Endodermal cell (in vitro differentiated cells): ENCODE data around the gene IL18RAP. TPM values are rescaled to one million over a fixed set of nuclear protein-coding genes. Genes with fewer than 3 reads are reported as not detected.

Experiments used
- DNase-seq: peaks from one replicate; pipeline ENCODE4 v3.0.0-alpha.2; 2017
- H3K27ac ChIP-seq: 2 replicates; pipeline ENCODE4 v1.5.1; 2013; ENCODE audit warnings: mild to moderate bottlenecking, low read depth, low read length, moderate library complexity
- H3K27me3 ChIP-seq: 2 replicates; pipeline ENCODE4 v1.6.1; 2013; ENCODE audit warnings: mild to moderate bottlenecking, low read length, moderate library complexity; ENCODE audit not compliant: insufficient read depth, control insufficient read depth, poor library complexity, severe bottlenecking
- H3K36me3 ChIP-seq: 2 replicates; pipeline ENCODE4 v1.7.0; 2013; ENCODE audit warnings: mild to moderate bottlenecking, low read length, moderate library complexity; ENCODE audit not compliant: control insufficient read depth, insufficient read depth
- H3K4me1 ChIP-seq: one replicate; pipeline ENCODE4 v1.7.0; 2013; ENCODE audit warnings: low read length; ENCODE audit not compliant: control insufficient read depth, insufficient read depth
- H3K4me3 ChIP-seq: 2 replicates; pipeline ENCODE4 v1.5.1; 2013; ENCODE audit warnings: mild to moderate bottlenecking, low read length, moderate library complexity
- H3K9ac ChIP-seq: 2 replicates; pipeline ENCODE4 v1.6.1; 2013; ENCODE audit warnings: mild to moderate bottlenecking, low read length, moderate library complexity; ENCODE audit not compliant: poor library complexity, severe bottlenecking; ENCODE audit errors: extremely low read depth
- H3K9me3 ChIP-seq: 2 replicates; pipeline ENCODE4 v1.6.1; 2013; ENCODE audit warnings: mild to moderate bottlenecking, low read length, moderate library complexity; ENCODE audit not compliant: control insufficient read depth
- H3K27ac Mint-ChIP-seq: 2 replicates; pipeline ENCODE4 v1.8.0; 2020; ENCODE audit warnings: mixed read lengths
- H3K27me3 Mint-ChIP-seq: 2 replicates; pipeline ENCODE4 v1.8.0; 2021; ENCODE audit warnings: mild to moderate bottlenecking, mixed read lengths; ENCODE audit not compliant: insufficient read depth
- H3K36me3 Mint-ChIP-seq: 2 replicates; pipeline ENCODE4 v1.8.0; 2020; ENCODE audit warnings: low read depth, mixed read lengths
- H3K4me1 Mint-ChIP-seq: 2 replicates; pipeline ENCODE4 v1.8.0; 2020; ENCODE audit warnings: mixed read lengths
- H3K4me3 Mint-ChIP-seq: 2 replicates; pipeline ENCODE4 v1.8.0; 2020; ENCODE audit warnings: mild to moderate bottlenecking, moderate library complexity, mixed read lengths
- H3K9me3 Mint-ChIP-seq: 2 replicates; pipeline ENCODE4 v1.8.0; 2020; ENCODE audit warnings: mild to moderate bottlenecking, mixed read lengths
- WGBS, 2 experiments: methylation state at CpG; one replicate each; pipeline versions ENCODE4 v1.1.5 to v1.1.7; 2013; ENCODE audit warnings: missing lambda C conversion rate in 2 of 2, mixed read lengths in 1 of 2; ENCODE audit not compliant: insufficient coverage in 1 of 2, insufficient read length in 1 of 2; 5-methylcytosine and 5-hydroxymethylcytosine counted together
- total RNA-seq, 2 donors: library from RNA; stranded (reverse); fragmentation: NEBNext Ultra II Directional in 1 of 2; extraction: Animal tissue kit (Norgen Biotek cat#: 25700) in 1 of 2; gene quantifications; 2 replicates in 1 of 2; 3 replicates in 1 of 2; pipeline ENCODE4 v1.2.1, GENCODE V29; 2021
- TF ChIP-seq, protein P1 (sequence below): fragments of 200-600 bp; sonication (generic); conservative IDR thresholded peaks from 2 replicates; pipeline ENCODE4 v1.5.0; 2021; ENCODE audit warnings: antibody characterized with exemption, mild to moderate bottlenecking

The IL18RAP gene
- total RNA-seq, 2 donors from 2014 or later = 0.11 TPM; not detected in 1

GRCh38 chr2:102444233-102444632 is 21.3 kb downstream of the IL18RAP start:
- no peak overlapping the region for H3K9ac ChIP-seq
- H3K36me3 ChIP-seq = no peaks in the 10 kb centered on the region
- H3K4me1 ChIP-seq = peaks cover 8% of the 10 kb centered on the region
- DNase-seq = peak; percentile 57
- no peaks in the 10 kb centered on the region for H3K27me3 ChIP-seq
- TF ChIP-seq, protein P1, sequence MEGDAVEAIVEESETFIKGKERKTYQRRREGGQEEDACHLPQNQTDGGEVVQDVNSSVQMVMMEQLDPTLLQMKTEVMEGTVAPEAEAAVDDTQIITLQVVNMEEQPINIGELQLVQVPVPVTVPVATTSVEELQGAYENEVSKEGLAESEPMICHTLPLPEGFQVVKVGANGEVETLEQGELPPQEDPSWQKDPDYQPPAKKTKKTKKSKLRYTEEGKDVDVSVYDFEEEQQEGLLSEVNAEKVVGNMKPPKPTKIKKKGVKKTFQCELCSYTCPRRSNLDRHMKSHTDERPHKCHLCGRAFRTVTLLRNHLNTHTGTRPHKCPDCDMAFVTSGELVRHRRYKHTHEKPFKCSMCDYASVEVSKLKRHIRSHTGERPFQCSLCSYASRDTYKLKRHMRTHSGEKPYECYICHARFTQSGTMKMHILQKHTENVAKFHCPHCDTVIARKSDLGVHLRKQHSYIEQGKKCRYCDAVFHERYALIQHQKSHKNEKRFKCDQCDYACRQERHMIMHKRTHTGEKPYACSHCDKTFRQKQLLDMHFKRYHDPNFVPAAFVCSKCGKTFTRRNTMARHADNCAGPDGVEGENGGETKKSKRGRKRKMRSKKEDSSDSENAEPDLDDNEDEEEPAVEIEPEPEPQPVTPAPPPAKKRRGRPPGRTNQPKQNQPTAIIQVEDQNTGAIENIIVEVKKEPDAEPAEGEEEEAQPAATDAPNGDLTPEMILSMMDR = no peak
- Mint-ChIP-seq H3K36me3 (no peaks in the 10 kb centered on the region), H3K4me3 (no peak overlapping the region), H3K9me3 (no peaks in the 10 kb centered on the region), H3K4me1 (peaks cover 16% of the 10 kb centered on the region), H3K27me3 (no peaks in the 10 kb centered on the region), H3K27ac (no peak overlapping the region)
- WGBS, 2 experiments = 74 to 75% methylated on average over 2 to 3 of the region's 3 CpGs
- H3K27ac ChIP-seq = no peak overlapping the region
- no peaks in the 10 kb centered on the region for H3K9me3 ChIP-seq
- no peak overlapping the region for H3K4me3 ChIP-seq

DNA sequence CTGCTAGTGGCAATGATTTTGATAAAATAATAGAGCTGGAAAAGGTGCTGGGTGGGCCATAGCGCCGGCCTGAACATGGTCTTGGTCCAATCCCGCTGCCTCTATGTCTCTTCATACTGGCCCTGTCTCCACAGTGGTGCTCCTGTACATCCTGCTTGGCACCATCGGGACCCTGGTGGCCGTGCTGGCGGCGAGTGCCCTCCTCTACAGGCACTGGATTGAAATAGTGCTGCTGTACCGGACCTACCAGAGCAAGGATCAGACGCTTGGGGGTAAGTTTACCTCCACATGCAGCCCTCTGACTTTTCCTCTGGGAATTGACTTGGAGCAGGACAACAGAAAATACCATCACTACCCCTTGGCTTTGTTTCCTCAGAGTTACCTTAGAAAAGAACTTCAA is 24.0 kb downstream of the IL18RAP start:
- Histone ChIP-seq H3K9me3 (no peaks in the 10 kb centered on the region), H3K9ac (no peak overlapping the region), H3K27me3 (no peaks in the 10 kb centered on the region), H3K4me1 (peaks cover 8% of the 10 kb centered on the region), H3K27ac (no peak overlapping the region), H3K36me3 (no peaks in the 10 kb centered on the region), H3K4me3 (no peak overlapping the region)
- DNase-seq = no peak
- Mint-ChIP-seq H3K9me3 (no peaks in the 10 kb centered on the region), H3K4me3 (no peak overlapping the region), H3K27me3 (no peaks in the 10 kb centered on the region), H3K27ac (no peak overlapping the region), H3K4me1 (peaks cover 16% of the 10 kb centered on the region), H3K36me3 (no peaks in the 10 kb centered on the region)
- TF ChIP-seq, protein P1 = no peak
- WGBS, 2 experiments = 96 to 97% methylated on average over 5 to 9 of the region's 9 CpGs

GRCh38 chr2:102449370-102449974 is 26.5 kb downstream of the IL18RAP start:
- Histone ChIP-seq H3K4me3 (no peak overlapping the region), H3K36me3 (no peaks in the 10 kb centered on the region), H3K27me3 (no peaks in the 10 kb centered on the region), H3K27ac (no peak overlapping the region), H3K4me1 (no peaks in the 10 kb centered on the region), H3K9me3 (no peaks in the 10 kb centered on the region), H3K9ac (no peak overlapping the region)
- H3K4me1 Mint-ChIP-seq = peaks cover 3% of the 10 kb centered on the region
- TF ChIP-seq, protein P1 = peak; percentile 89
- no peaks in the 10 kb centered on the region for H3K36me3 Mint-ChIP-seq
- H3K27me3 Mint-ChIP-seq = no peaks in the 10 kb centered on the region
- no peak overlapping the region for H3K27ac Mint-ChIP-seq
- WGBS, 2 experiments = 0 to 4% methylated on average over 1 of the region's 1 CpG
- no peak overlapping the region for H3K4me3 Mint-ChIP-seq
- DNase-seq = peak; percentile 75
- no peaks in the 10 kb centered on the region for H3K9me3 Mint-ChIP-seq
